ENCODE results near the gene BICRA. TPM values are rescaled to one million over a fixed set of nuclear protein-coding genes. Genes with fewer than 3 reads are reported as not detected.

BICRA gene
- total and polyA plus RNA-seq, 2 of the 8 experiments (the other 6 are each of a cell fraction or from before 2014, with no cell fraction given), result 1.5 to 29.2 TPM

GRCh38 chr19:47673426-47673825 lies 64.5 kb downstream of the BICRA start:
- no peak for FAIRE-seq

More at GRCh38 chr19:47673426-47673825, 64.5 kb downstream of the BICRA start:
- Histone ChIP-seq H3K4me1 (replicated peaks in 1 of 4; ENCODE audit: control insufficient read depth in 3 of 4, insufficient read depth in 4 of 4, low read length in 3 of 4) (0 out of 7 replicates have a peak, but pooled peaks cover 0 to 2% (median 0%) of the 10 kb centered on the region in 4 experiments), H4K20me1 (replicated peaks in 1 of 2; ENCODE audit: control insufficient read depth in 1 of 2, insufficient read depth in 2 of 2, low read length in 2 of 2) (peaks cover 0 to 12% of the 10 kb centered on the region in 2 experiments), H3K27me3 (replicated peaks in 1 of 4; ENCODE audit: control insufficient read depth in 3 of 4, extremely low read depth in 1 of 4, insufficient read depth in 3 of 4, low read length in 3 of 4) (no peaks in the 10 kb centered on the region), H3K9me3 (ENCODE audit: insufficient read depth in 2 of 2, low read depth in 1 of 2, low read length in 1 of 2) (no peaks in the 10 kb centered on the region), H2AK5ac (ENCODE audit: low read depth, low read length) (no peak overlapping the region), H3K23ac (ENCODE audit: insufficient read length) (no peak overlapping the region), H3K4me2 (ENCODE audit: insufficient read depth in 1 of 2, low read depth in 2 of 2, low read length in 2 of 2) (no peak overlapping the region), H3K18ac (ENCODE audit: extremely low read depth, low read length) (no peak overlapping the region), H3K4ac (replicated peaks; ENCODE audit: insufficient read length, low read depth, low read length) (no peak overlapping the region), H2BK120ac (replicated peaks; ENCODE audit: low read depth, low read length) (no peak overlapping the region), H3K56ac (replicated peaks; ENCODE audit: insufficient read length, low read depth, low read length) (no peak overlapping the region), H4K91ac (replicated peaks; ENCODE audit: insufficient read length, low read length) (no peak overlapping the region), H4K5ac (ENCODE audit: insufficient read length, low read depth, low read length) (no peak overlapping the region), H3K14ac (ENCODE audit: insufficient read length) (no peak overlapping the region), H2BK15ac (ENCODE audit: low read length) (no peak overlapping the region), H3K36me3 (ENCODE audit: control insufficient read depth in 2 of 4, insufficient read depth in 4 of 4, low read length in 3 of 4) (peaks cover 2 to 30% (median 5%) of the 10 kb centered on the region in 4 experiments; a peak in 4 of 8 replicates), H3K27ac (ENCODE audit: low read depth, low read length) (no peak overlapping the region), H3K79me1 (ENCODE audit: low read depth, low read length) (peaks cover 11% of the 10 kb centered on the region), H3K9ac (replicated peaks in 1 of 4; ENCODE audit: extremely low read depth in 1 of 4, low read depth in 3 of 4, low read length in 3 of 4) (no peak overlapping the region), H2AFZ (ENCODE audit: low read length) (no peak overlapping the region), H2BK5ac (ENCODE audit: low read depth, low read length) (no peak overlapping the region), H3K4me3 (ENCODE audit: extremely low read depth in 1 of 4, insufficient read depth in 2 of 4, low read depth in 3 of 4, low read length in 4 of 4) (no peak overlapping the region), H3K23me2 (ENCODE audit: low read depth, low read length) (peaks cover 13% of the 10 kb centered on the region; the same call in 1 of the 2 replicates), H4K8ac (ENCODE audit: extremely low read depth, insufficient read depth, low read length) (no peak overlapping the region), H3K79me2 (ENCODE audit: control insufficient read depth in 1 of 2, insufficient read depth in 2 of 2, low read length in 2 of 2) (peaks cover 0 to 8% of the 10 kb centered on the region in 2 experiments; a peak in 2 of 4 replicates), H2BK12ac (ENCODE audit: low read depth, low read length) (no peak overlapping the region), H2BK20ac (ENCODE audit: low read length) (no peak overlapping the region)
- no peak for TF ChIP-seq SP2 (IDR thresholded peaks at IDR 0.05; ENCODE audit: low read length)
- TF ChIP-seq ASH2L (IDR thresholded peaks at IDR 0.05; ENCODE audit: low read length), result no peak
- no peak for TF ChIP-seq SP1 (IDR thresholded peaks at IDR 0.05; ENCODE audit: low read depth, low read length)
- TF ChIP-seq MAX (IDR thresholded peaks at IDR 0.05), result no peak
- no peak for TF ChIP-seq RBBP5 (IDR thresholded peaks at IDR 0.05; ENCODE audit: borderline replicate concordance, low read depth, low read length)
- no peak for TF ChIP-seq RXRA (IDR thresholded peaks at IDR 0.05; ENCODE audit: insufficient read depth, low read depth, low read length)
- TF ChIP-seq TCF12 (IDR thresholded peaks at IDR 0.05; ENCODE audit: low read depth, low read length), result no peak
- TF ChIP-seq JUND (IDR thresholded peaks at IDR 0.05; ENCODE audit: low read length), result no peak
- no peak for TF ChIP-seq BRCA1 (IDR thresholded peaks at IDR 0.05; ENCODE audit: low read depth, low read length)
- POLR2A ChIA-PET (ENCODE audit: partially characterized antibody), result no interaction called here
- CTCF ChIA-PET (ENCODE audit: partially characterized antibody), result no interaction called here
- DNase-seq (ENCODE audit: low read depth in 1 of 2, low spot score in 2 of 2), result no peak
- WGBS, 2 experiments (ENCODE audit: extremely low coverage in 1 of 2, insufficient coverage in 1 of 2, insufficient read length in 1 of 2, insufficient replicate concordance in 2 of 2, low coverage in 1 of 2, low lambda C conversion rate in 2 of 2, missing lambda C conversion rate in 1 of 2), result 90% methylated on average over 5 of the region's 7 CpGs; no CpG with 5 or more reads in 1 of the 2 experiments

Data from H1 (cell line).